T-helper 17 cell (primary cell): Measurements from ENCODE around the gene G6PC1. TPM values are rescaled to one million over a fixed set of nuclear protein-coding genes. Genes with fewer than 3 reads are reported as not detected.
"Not testable (repeated sequence)": the region's sequence is repeated elsewhere in the genome, so short reads cannot be mapped to it uniquely, and the experiment has no call there.

Source experiments
- ATAC-seq: fragments of 150-1000 bp; cut with Tn5 transposase; 2 replicates; pipeline ENCODE4 v1.10.0; 2021; ENCODE audit warnings: mild to moderate bottlenecking, moderate library complexity
- DNase-seq, 3 donors: peaks; one replicate each; pipeline versions ENCODE4 v3.0.0 to v3.0.0-alpha.2; 2020 to 2021
- H3K9me3 ChIP-seq: one replicate; pipeline ENCODE4 v1.7.0; 2013; ENCODE audit warnings: low read length, mild to moderate bottlenecking; ENCODE audit not compliant: control insufficient read depth, poor library complexity, severe bottlenecking
- H3K27ac Mint-ChIP-seq: one replicate; pipeline ENCODE4 v1.8.0; 2022; ENCODE audit warnings: mild to moderate bottlenecking, moderate library complexity, mixed read lengths
- H3K27me3 Mint-ChIP-seq: one replicate; pipeline ENCODE4 v1.8.0; 2022; ENCODE audit warnings: mixed read lengths
- H3K36me3 Mint-ChIP-seq: one replicate; pipeline ENCODE4 v1.8.0; 2022; ENCODE audit warnings: low read depth, mixed read lengths
- H3K4me1 Mint-ChIP-seq: one replicate; pipeline ENCODE4 v1.8.0; 2022; ENCODE audit warnings: mild to moderate bottlenecking, mixed read lengths
- H3K4me3 Mint-ChIP-seq: one replicate; pipeline ENCODE4 v1.8.0; 2022; ENCODE audit warnings: mild to moderate bottlenecking, moderate library complexity, mixed read lengths
- total RNA-seq, 4 donors: library from RNA in 2 of 4; stranded (reverse) in 2 of 4; gene quantifications; one replicate each; pipeline ENCODE4 v1.2.3 and lab custom pipeline; 2022 to 2026

The G6PC1 gene
- total RNA-seq, 2 donors from 2014 or later, result not detected

DNA sequence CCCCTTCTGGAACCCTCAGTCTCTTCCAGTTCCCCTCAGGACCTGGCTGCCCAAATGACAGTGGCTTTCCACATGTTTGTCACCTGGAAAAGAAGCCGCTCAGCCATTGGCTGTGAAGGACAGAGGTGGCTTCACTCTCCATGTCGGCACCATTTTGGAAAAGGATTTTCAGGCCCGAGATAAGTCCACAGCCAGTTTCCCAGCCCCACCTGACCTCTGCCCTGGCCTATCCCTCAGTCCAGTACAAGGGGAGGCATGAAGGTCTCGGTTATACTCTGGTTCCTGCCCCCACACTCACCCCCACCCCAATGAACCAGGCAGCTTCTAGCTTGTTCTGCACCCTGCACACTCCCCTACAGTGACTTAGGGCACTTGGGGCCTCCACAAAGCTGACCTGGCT lies 34.4 kb upstream of the G6PC1 start:
- ATAC-seq (no peak), DNase-seq (no peak)
- H3K36me3 Mint-ChIP-seq, result peaks cover 5% of the 10 kb centered on the region

DNA sequence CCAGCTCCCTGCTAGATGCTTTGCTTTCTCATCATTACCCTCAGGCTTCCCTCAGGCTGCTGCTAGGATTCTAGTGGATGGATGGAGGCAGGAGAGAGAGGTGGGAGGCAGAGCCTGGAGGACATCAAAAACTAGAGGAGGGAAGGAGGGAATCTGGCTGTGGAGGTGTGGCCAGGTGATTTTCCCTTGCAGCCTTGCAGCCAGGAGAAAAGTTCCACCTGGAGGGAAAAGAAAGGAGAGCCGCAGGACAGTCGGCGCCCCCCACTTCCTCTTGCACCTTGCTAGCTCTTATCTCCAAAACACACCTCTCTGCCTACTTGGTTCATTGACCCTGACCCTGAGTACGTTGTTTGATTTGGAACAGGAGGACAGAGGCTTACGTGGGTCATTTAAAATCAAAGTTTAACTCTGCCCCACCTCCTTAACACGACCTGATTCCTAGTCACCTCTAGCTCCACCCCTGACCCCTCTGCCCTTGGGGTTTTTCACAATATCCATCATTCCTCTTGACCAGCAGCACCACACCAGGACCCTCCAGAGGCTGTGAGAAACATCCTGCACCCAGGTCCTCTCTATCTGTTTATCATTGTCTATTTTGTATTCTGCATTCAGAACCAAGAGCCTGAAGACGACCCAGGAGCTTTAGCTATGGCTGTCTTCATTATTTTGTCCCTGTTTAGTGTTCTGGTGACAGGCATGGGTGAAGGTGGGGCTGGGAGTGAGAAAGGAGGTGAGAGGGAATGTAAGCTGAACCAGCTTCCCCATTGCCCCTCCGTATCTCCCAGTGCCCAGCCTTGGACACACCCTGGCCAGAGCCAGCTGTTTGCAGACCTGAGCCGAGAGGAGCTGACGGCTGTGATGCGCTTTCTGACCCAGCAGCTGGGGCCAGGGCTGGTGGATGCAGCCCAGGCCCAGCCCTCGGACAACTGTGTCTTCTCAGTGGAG lies 33.7 kb upstream of the G6PC1 start:
- peaks cover 5% of the 10 kb centered on the region for H3K36me3 Mint-ChIP-seq
- H3K4me1 Mint-ChIP-seq, result peaks cover 6% of the 10 kb centered on the region
- no peak for ATAC-seq
- H3K4me3 Mint-ChIP-seq, result no peak overlapping the region
- no peaks in the 10 kb centered on the region for H3K9me3 ChIP-seq
- DNase-seq, result no peak
- no peak overlapping the region for H3K27ac Mint-ChIP-seq
- H3K27me3 Mint-ChIP-seq, result peaks cover 31% of the 10 kb centered on the region

More for the DNA sequence above, 34.4 kb upstream of the G6PC1 start:
- H3K27ac Mint-ChIP-seq, result no peak overlapping the region
- H3K9me3 ChIP-seq, result no peaks in the 10 kb centered on the region
- H3K4me1 Mint-ChIP-seq, result peaks cover 6% of the 10 kb centered on the region
- peaks cover 31% of the 10 kb centered on the region for H3K27me3 Mint-ChIP-seq
- H3K4me3 Mint-ChIP-seq, result no peak overlapping the region

DNA sequence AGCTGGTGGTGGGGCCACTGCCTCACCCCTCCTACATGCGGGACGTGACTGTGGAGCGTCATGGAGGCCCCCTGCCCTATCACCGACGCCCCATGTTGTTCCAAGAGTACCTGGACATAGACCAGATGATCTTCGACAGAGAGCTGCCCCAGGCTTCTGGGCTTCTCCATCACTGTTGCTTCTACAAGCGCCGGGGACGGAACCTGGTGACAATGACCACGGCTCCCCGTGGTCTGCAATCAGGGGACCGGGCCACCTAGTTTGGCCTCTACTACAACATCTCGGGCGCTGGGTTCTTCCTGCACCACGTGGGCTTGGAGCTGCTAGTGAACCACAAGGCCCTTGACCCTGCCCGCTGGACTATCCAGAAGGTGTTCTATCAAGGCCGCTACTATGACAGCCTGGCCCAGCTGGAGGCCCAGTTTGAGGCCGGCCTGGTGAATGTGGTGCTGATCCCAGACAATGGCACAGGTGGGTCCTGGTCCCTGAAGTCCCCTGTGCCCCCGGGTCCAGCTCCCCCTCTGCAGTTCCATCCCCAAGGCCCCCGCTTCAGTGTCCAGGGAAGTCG lies 32.8 kb upstream of the G6PC1 start:
- not testable (repeated sequence) for H3K9me3 ChIP-seq, H3K27ac Mint-ChIP-seq, ATAC-seq, H3K4me1 Mint-ChIP-seq, DNase-seq, H3K4me3 Mint-ChIP-seq, H3K36me3 Mint-ChIP-seq
- H3K27me3 Mint-ChIP-seq, result peaks cover 36% of the 10 kb centered on the region

DNA sequence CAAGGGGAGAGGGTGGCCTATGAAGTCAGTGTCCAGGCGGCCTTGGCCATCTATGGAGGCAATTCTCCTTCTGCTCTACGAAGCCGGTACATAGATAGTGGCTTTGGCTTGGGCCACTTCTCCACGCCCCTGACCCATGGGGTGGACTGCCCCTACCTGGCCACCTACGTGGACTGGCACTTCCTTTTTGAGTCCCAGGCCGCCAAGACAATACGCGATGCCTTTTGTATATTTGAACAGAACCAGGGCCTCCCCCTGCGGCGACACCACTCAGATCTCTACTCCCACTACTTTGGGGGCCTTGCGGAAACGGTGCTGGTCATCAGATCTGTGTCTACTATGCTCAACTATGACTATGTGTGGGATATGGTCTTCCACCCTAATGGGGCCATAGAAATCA lies 32.3 kb upstream of the G6PC1 start:
- H3K4me1 Mint-ChIP-seq, result peaks cover 6% of the 10 kb centered on the region
- no peak overlapping the region for H3K4me3 Mint-ChIP-seq
- H3K27ac Mint-ChIP-seq, result no peak overlapping the region
- ATAC-seq (no peak), DNase-seq (no peak)
- no peaks in the 10 kb centered on the region for H3K9me3 ChIP-seq
- peaks cover 5% of the 10 kb centered on the region for H3K36me3 Mint-ChIP-seq
- peaks cover 42% of the 10 kb centered on the region for H3K27me3 Mint-ChIP-seq

DNA sequence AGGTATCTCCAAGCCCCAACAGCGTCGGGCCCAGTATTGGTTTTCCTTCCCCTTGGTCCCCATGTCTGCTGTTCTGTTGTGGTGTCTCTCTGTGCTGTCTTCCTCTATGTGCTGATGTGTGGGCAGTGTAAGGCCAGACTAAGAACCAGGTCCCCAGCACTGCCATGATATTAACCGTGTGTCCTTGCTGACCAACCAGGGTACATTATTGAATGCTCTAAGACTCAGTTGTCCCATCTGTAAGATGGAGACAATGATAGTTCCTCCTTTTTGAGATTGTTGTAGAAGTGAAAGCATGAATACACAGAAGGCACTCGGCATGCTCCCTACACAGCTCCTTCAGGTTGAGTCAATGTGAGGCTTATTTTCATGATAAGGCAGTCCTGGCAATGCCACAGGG lies 29.0 kb upstream of the G6PC1 start:
- H3K27ac Mint-ChIP-seq, result no peak overlapping the region
- H3K36me3 Mint-ChIP-seq, result no peaks in the 10 kb centered on the region
- H3K4me3 Mint-ChIP-seq, result no peak overlapping the region

DNA sequence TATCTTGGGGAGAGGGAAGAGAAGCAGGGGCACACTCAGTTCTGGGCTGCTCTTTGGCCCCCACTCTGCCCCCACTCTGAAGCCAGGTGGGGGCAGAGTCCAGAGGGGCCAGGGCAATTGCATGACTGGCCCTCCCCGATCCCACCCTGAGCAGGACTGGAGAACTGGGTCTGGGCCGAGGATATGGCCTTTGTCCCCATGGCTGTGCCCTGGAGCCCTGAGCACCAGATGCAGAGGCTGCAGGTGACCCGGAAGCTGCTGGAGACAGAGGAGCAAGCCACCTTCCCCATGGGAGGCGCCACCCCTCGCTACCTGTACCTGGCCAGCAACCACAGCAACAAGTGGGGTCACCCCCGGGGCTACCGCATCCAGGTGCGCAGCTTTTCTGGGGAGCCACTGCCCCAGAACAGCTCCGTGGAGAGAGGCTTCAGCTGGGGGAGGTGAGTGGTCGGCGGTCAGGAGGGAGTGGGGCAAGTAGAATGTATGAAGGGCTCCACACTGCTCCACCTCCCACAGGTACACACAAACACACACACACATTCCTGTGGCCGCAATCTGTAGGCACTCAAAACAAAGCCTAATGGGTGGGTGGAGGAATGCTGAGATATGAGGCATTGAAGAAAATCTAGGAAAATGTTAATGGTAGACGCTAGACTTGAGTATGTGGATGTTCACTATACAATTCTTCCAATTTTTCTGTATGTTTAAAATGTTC lies 28.2 kb upstream of the G6PC1 start:
- H3K4me3 Mint-ChIP-seq, result peak overlapping the region; percentile 46
- peaks cover 4% of the 10 kb centered on the region for H3K36me3 Mint-ChIP-seq
- ATAC-seq, result no peak

More for the DNA sequence above, 29.0 kb upstream of the G6PC1 start:
- no peaks in the 10 kb centered on the region for H3K9me3 ChIP-seq
- ATAC-seq (no peak), DNase-seq (no peak)
- no peaks in the 10 kb centered on the region for H3K4me1 Mint-ChIP-seq
- peaks cover 36% of the 10 kb centered on the region for H3K27me3 Mint-ChIP-seq

DNA sequence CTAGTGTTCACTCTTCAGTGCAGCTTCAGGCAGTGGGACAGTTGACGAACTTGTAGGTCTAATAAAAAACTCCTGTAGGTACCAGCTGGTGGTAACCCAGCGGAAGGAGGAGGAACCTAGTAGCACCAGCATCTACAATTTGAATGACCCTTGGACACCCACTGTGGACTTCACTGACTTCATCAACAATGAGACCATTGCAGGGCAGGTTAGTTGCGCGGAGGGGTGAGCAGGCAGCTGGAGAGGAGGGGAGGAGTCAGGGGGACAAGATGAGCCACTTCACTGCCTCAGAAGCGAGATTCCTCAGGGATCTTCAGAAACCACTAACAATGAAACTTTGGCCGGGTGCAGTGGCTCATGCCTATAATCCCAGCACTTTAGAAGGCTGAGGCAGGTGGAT lies 27.3 kb upstream of the G6PC1 start:
- Mint-ChIP-seq H3K36me3 (peaks cover 4% of the 10 kb centered on the region), H3K27me3 (peaks cover 42% of the 10 kb centered on the region), H3K4me3 (no peak overlapping the region), H3K4me1 (no peaks in the 10 kb centered on the region), H3K27ac (no peak overlapping the region)
- no peaks in the 10 kb centered on the region for H3K9me3 ChIP-seq
- DNase-seq (no peak), ATAC-seq (no peak)

More for the DNA sequence above, 28.2 kb upstream of the G6PC1 start:
- Mint-ChIP-seq H3K4me1 (no peaks in the 10 kb centered on the region), H3K27ac (no peak overlapping the region), H3K27me3 (peaks cover 35% of the 10 kb centered on the region)
- no peak for DNase-seq
- H3K9me3 ChIP-seq, result no peaks in the 10 kb centered on the region

DNA sequence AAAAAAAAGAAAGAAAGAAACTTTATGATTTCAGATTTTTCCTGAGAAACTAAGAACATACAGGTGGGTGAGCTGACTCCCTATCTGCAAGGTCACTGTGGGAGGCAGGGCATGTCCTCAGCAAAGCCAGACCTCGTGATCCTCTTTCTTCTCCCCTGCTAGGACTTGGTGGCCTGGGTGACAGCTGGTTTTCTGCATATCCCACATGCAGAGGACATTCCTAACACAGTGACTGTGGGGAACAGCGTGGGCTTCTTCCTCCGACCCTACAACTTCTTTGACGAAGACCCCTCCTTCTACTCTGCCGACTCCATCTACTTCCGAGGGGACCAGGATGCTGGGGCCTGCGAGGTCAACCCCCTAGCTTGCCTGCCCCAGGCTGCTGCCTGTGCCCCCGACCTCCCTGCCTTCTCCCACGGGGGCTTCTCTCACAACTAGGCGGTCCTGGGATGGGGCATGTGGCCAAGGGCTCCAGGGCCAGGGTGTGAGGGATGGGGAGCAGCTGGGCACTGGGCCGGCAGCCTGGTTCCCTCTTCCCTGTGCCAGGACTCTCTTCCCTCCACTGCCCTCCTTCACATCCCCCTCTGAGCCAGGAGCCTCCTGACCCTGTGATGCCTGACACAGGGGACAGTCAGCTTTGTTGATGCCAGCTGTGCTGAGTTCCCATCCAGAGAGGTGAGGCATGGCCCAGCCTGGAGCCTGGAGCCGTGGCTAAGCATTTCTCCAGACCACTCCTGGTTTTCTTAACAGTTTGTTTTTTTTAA lies 26.5 kb upstream of the G6PC1 start:
- DNase-seq, H3K4me1 Mint-ChIP-seq, H3K27ac Mint-ChIP-seq, H3K4me3 Mint-ChIP-seq, ATAC-seq, H3K9me3 ChIP-seq, H3K36me3 Mint-ChIP-seq: not testable (repeated sequence)
- H3K27me3 Mint-ChIP-seq, result peaks cover 49% of the 10 kb centered on the region

DNA sequence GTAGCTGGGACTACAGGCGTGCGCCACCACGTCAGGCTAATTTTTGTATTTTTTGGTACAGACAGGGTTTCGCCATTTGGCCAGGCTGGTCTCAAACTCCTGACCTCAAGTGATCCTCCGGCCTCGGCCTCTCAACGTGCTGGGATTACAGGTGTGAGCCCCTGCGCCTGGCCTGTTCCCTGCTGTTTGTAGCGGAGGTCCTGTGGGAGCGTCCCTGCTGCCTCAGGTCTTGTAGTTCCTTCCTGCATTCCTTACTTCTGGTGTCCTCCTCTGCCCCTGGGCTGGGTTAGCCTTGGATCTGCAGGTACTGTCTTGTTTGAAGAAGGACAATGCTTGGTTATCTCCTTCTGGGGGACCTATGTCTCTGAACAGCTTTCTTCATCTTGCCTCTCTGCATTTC lies 23.6 kb upstream of the G6PC1 start:
- ATAC-seq (no peak), DNase-seq (no peak)
- no peaks in the 10 kb centered on the region for H3K4me1 Mint-ChIP-seq
- peaks cover 51% of the 10 kb centered on the region for H3K27me3 Mint-ChIP-seq
- peaks cover 4% of the 10 kb centered on the region for H3K36me3 Mint-ChIP-seq
- no peak overlapping the region for H3K4me3 Mint-ChIP-seq
- no peak overlapping the region for H3K27ac Mint-ChIP-seq
- H3K9me3 ChIP-seq, result no peaks in the 10 kb centered on the region

DNA sequence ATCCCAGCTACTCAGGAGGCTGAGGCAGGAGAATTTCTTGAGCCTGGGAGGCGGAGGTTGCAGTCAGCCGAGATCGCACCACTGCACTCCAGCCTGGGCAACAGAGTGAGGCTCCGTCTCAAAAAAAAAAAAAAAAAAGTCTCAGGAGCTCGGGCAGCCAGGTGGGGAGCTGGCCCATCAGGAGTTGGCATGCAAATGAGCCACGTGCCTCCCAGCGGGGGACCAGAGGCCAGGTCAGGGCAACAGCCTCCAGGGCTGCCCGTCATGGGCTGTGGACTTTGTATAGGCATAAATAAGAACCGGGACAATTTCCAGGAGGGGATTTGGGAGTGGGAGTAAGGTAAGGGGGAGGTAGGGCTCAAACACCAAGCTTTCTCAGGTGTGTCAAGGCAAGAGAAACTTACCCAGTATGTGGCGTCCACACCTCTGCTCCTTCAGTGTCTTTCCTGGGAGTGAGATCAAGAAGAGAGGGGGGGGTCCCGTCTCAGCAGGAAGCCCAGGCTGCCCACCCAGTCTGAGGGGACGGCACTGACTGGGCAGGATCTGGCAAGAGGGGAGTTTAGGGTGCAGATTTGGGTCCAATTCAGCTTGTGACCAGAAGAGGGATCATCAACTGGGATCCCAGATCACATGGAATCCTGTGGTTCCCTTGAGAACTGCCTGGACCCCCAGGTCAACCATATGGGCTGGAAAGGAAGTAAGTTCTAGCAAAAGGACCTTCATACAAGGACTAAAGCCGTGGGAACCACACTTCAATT lies 22.3 kb upstream of the G6PC1 start:
- H3K27me3 Mint-ChIP-seq, result peaks cover 41% of the 10 kb centered on the region
- no peak for ATAC-seq
- no peaks in the 10 kb centered on the region for H3K4me1 Mint-ChIP-seq
- peak overlapping the region; percentile 21 for H3K27ac Mint-ChIP-seq
- no peak overlapping the region for H3K4me3 Mint-ChIP-seq
- H3K9me3 ChIP-seq, result no peaks in the 10 kb centered on the region
- H3K36me3 Mint-ChIP-seq, result peaks cover 4% of the 10 kb centered on the region
- DNase-seq, result no peak

DNA sequence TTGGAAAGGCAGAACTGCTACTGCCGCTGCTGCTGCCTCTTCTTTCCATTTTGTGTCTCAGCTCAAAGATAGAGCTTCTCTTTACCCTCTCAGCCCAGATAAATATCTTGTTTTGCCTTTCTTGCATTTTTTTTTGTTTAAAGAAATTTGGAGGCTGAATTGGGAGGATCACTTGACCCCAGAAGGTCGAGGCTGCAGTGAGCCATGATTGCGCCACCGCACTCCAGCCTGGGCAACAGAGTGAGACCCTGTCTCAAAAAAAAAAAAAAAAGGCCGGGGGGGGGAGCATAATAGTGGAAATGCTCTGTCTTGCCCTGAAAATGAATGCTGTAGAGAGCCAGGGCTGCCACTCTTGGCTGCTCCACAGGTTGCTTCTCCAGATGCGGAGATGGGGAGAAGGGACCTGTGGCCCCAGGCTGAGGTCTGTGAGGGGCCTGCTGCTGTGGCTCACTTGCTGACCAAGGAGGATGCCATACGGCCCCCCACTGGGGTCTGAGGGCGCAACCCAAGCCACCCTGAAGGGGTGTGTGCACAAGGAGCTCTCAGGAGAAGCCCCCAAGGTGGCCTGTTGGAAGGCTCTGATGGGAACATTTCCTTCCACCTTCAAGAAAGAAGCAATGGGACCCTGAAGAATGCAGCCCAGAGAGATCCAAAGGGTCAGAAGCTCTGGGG lies 21.5 kb upstream of the G6PC1 start:
- H3K27ac Mint-ChIP-seq, result no peak overlapping the region
- no peak for ATAC-seq
- no peak for DNase-seq
- no peaks in the 10 kb centered on the region for H3K9me3 ChIP-seq
- H3K27me3 Mint-ChIP-seq, result peaks cover 39% of the 10 kb centered on the region
- no peak overlapping the region for H3K4me3 Mint-ChIP-seq
- peaks cover 4% of the 10 kb centered on the region for H3K36me3 Mint-ChIP-seq
- H3K4me1 Mint-ChIP-seq, result no peaks in the 10 kb centered on the region

DNA sequence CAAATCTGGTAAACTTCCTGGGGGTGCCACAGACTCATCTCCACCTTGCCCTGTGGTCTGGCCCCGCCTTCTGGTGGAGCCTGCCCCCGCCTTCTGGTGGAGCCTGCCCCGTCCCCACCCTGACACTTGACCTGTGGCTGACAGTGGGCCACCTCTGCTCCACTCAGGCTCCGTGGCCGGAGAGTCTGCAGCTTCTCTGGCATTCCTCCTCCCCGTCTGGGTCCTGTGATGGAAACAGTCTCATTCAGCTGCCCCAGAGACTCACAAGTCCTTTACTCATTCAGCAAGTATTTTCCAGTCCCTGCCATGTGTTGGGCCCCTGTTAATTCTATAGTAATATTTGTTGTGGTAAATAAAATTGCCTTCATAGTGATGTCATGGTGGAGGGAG lies 21.0 kb upstream of the G6PC1 start:
- Mint-ChIP-seq H3K27me3 (peaks cover 39% of the 10 kb centered on the region), H3K27ac (no peak overlapping the region), H3K4me1 (no peaks in the 10 kb centered on the region), H3K36me3 (peaks cover 4% of the 10 kb centered on the region), H3K4me3 (no peak overlapping the region)
- ATAC-seq (no peak), DNase-seq (no peak)
- no peaks in the 10 kb centered on the region for H3K9me3 ChIP-seq
